ENCODE measurements around the gene CHMP4A. TPM values are rescaled to one million over a fixed set of nuclear protein-coding genes. Genes with fewer than 3 reads are reported as not detected.

Gene CHMP4A
- total and polyA plus RNA-seq, 2 experiments from 2014 or later, result 31.0 to 51.1 TPM

DNA sequence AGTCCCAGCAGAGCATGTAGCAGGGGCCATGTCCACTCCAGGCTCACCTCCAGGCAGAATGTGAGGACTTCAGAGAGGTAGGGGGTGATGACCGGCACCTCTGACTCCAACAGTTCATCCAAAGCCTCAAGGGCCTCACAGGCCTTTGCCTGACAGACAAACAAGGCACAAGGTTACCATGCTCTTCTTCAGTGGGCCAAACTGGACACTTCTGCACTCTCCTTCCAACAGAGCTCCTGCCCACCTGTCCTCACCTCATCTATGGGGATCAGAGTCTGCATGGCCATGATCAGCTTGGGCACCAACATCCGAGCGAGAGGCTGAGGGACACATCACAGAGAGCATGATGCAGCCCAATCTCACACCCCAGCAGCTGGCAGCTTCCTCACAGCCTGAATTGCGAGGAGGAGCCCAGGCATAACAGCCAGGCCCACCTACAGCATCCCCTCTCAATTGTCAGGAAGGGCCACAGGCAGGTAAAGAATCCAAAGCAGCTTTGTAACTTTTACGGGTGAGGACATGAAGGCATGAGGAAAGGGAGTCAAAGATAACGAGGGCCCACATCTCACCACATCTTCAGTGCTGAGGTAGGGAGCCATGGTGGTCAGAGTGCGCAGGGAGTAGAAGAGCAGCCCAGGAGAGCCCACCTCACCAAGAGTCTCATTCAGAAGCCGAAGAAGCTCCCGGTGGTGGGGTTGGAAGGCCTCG, 26.3 kb downstream of the CHMP4A start:
- Histone ChIP-seq H3K4me1 (ENCODE audit: low read depth) (no peaks in the 10 kb centered on the region), H3K27ac (no peak overlapping the region), H3K36me3 (peaks cover 21% of the 10 kb centered on the region), H3K9me3 (ENCODE audit: low read depth) (no peaks in the 10 kb centered on the region), H3K27me3 (no peaks in the 10 kb centered on the region), H3K4me3 (no peak overlapping the region)
- DNase-seq (ENCODE audit: low read depth in 1 of 2, low spot score in 1 of 2), result no peak
- TF ChIP-seq, protein P1, sequence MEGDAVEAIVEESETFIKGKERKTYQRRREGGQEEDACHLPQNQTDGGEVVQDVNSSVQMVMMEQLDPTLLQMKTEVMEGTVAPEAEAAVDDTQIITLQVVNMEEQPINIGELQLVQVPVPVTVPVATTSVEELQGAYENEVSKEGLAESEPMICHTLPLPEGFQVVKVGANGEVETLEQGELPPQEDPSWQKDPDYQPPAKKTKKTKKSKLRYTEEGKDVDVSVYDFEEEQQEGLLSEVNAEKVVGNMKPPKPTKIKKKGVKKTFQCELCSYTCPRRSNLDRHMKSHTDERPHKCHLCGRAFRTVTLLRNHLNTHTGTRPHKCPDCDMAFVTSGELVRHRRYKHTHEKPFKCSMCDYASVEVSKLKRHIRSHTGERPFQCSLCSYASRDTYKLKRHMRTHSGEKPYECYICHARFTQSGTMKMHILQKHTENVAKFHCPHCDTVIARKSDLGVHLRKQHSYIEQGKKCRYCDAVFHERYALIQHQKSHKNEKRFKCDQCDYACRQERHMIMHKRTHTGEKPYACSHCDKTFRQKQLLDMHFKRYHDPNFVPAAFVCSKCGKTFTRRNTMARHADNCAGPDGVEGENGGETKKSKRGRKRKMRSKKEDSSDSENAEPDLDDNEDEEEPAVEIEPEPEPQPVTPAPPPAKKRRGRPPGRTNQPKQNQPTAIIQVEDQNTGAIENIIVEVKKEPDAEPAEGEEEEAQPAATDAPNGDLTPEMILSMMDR (IDR thresholded peaks at IDR 0.05; ENCODE audit: low read depth, low read length), result no peak

DNA sequence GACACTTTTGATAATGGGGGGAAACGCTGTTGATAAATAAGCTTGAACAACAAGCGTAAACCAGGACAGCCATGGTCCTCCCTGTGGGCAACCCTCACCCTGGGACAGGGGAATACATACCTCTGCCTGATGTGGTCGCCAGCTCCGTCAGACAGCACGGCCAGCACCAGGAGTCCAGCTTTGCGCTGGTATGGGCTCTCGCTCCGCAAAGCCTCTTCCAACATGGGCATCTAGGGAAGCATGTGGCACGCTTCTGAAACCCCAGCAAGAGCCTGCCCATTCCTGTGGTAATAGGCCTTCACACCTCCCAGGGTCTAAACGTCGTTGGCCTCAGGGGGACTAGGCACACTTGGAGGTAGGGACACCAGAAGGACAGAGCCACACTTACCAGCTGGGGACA, 27.5 kb downstream of the CHMP4A start:
- no peak overlapping the region for H3K27ac ChIP-seq
- TF ChIP-seq, protein P1 (IDR thresholded peaks at IDR 0.05; ENCODE audit: low read depth, low read length), result no peak
- no peak overlapping the region for H3K4me3 ChIP-seq
- no peak for DNase-seq (ENCODE audit: low read depth in 1 of 2, low spot score in 1 of 2)
- no peaks in the 10 kb centered on the region for H3K9me3 ChIP-seq (ENCODE audit: low read depth)
- H3K4me1 ChIP-seq (ENCODE audit: low read depth), result no peaks in the 10 kb centered on the region
- no peaks in the 10 kb centered on the region for H3K27me3 ChIP-seq
- H3K36me3 ChIP-seq, result peaks cover 19% of the 10 kb centered on the region

DNA sequence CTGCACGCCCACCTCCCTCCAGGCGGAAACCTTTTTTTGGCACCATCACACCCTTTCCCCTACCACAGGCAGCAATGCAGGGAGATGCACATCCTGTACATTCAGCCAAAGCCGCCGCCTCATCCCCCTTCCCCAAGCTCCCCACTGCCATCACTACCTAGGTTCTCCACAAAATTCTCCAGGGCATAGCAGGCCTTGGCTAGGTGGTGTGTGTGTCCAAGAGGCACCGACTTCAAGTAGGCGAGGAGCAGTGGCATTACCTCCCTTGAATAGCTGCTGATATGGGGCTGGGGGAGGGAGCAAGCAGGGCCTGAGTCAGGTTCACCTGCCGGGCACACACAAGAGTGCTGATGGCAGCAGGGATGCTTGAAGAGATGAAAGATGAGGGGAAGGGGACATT, 28.3 kb downstream of the CHMP4A start:
- no peak overlapping the region for H3K4me3 ChIP-seq
- H3K27ac ChIP-seq, result no peak overlapping the region
- no peaks in the 10 kb centered on the region for H3K9me3 ChIP-seq (ENCODE audit: low read depth)
- H3K4me1 ChIP-seq (ENCODE audit: low read depth), result no peaks in the 10 kb centered on the region
- TF ChIP-seq, protein P1 (IDR thresholded peaks at IDR 0.05; ENCODE audit: low read depth, low read length), result no peak
- H3K27me3 ChIP-seq, result no peaks in the 10 kb centered on the region
- peaks cover 19% of the 10 kb centered on the region for H3K36me3 ChIP-seq
- DNase-seq (ENCODE audit: low read depth in 1 of 2, low spot score in 1 of 2), result no peak

DNA sequence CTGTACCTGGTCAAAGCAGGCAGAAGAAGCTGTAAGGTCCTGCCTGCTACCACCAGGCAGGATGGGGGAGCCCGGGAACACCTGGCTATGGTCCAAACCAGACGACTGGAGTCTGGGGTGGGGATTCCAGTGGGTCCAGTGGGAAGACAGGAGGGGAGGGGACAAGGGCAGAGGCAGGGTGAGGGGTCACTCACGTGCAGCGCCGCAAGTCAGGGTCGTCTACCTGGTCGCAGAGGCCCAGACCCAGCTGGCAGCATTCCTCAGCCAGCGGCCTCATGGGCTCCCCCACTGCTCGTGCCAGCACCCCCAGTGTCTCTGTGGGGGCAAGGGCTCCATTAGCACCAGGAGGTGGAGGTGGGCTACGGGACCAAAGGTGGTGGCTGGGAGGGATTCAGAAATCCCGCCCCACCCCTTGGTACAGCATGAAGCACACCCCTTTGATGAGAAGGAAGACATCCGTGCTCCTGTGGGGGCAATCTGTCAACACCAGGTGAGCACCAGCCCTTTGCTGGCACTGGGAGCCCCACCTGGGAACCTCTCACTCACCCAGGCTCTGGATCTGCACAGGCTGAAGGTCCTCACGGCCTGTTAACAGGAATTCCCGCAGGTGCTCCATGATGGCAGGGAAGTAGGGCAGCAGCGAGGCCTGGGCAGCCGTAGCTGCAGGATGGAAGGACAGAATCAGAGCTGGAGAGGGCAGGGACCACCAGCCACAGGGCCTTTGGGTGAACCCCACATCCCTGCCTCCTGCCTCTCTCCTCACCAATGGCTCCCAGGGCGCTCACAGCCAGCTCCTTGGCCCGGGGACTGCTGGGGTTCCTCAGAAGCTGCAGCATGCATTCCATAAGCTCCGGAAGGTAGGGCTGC, 29.0 kb downstream of the CHMP4A start:
- no peak for DNase-seq (ENCODE audit: low read depth in 1 of 2, low spot score in 1 of 2)
- no peak overlapping the region for H3K4me3 ChIP-seq
- H3K9me3 ChIP-seq (ENCODE audit: low read depth), result no peaks in the 10 kb centered on the region
- H3K27me3 ChIP-seq, result no peaks in the 10 kb centered on the region
- H3K27ac ChIP-seq, result no peak overlapping the region
- H3K4me1 ChIP-seq (ENCODE audit: low read depth), result no peaks in the 10 kb centered on the region
- H3K36me3 ChIP-seq, result peaks cover 19% of the 10 kb centered on the region
- TF ChIP-seq, protein P1 (IDR thresholded peaks at IDR 0.05; ENCODE audit: low read depth, low read length), result no peak

DNA sequence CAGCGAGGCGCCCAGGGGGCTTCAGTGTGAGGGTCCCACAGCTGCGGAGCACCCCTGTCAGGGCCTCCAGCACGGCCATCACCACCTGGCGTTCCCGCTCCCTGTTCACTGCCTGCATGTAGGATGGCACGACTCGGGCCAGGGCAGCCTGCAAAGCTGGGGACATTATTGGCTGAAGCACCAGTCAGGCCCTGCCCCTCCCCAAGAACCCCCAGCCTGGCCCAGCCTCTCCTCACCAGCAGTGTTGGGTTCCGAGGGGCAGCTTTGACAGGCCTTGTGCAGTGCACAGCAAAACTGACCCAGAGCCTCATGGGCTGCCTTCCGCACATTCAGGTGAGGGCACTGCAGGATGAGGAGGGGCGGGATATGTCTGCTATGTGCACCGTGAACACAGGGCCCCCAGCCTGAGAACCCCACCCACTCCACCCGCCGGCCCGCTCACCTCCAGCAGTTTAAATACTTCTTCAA, 30.2 kb downstream of the CHMP4A start:
- H3K36me3 ChIP-seq, result peaks cover 21% of the 10 kb centered on the region

More for the DNA sequence above, 30.2 kb downstream of the CHMP4A start:
- Histone ChIP-seq H3K27me3 (no peaks in the 10 kb centered on the region), H3K4me3 (no peak overlapping the region), H3K9me3 (ENCODE audit: low read depth) (no peaks in the 10 kb centered on the region), H3K4me1 (ENCODE audit: low read depth) (no peaks in the 10 kb centered on the region), H3K27ac (no peak overlapping the region)
- TF ChIP-seq, protein P1 (IDR thresholded peaks at IDR 0.05; ENCODE audit: low read depth, low read length), result no peak
- no peak for DNase-seq (ENCODE audit: low read depth in 1 of 2, low spot score in 1 of 2)
